T-helper 2 cell treated with Interferon-gamma antibody and Interleukin-4, amounts not matched to agents 100 ng/mL and 5 ng/mL, for 36 hours (primary cell): Measurements from ENCODE around the gene COMMD9. TPM values are rescaled to one million over a fixed set of nuclear protein-coding genes. Genes with fewer than 3 reads are reported as not detected.

Experiments
- intact Hi-C: fragments of 100-400 bp; cut with micrococcal nuclease; formaldehyde crosslinking; loops from one replicate; pipeline ENCODE4 v1.15.1; 2023
- total RNA-seq: library from RNA; stranded (reverse); gene quantifications from 2 replicates; pipeline ENCODE4 v1.2.3, GENCODE V29; 2022

COMMD9 gene
- total RNA-seq, 1 donor from 2014 or later = 53.6 TPM

DNA sequence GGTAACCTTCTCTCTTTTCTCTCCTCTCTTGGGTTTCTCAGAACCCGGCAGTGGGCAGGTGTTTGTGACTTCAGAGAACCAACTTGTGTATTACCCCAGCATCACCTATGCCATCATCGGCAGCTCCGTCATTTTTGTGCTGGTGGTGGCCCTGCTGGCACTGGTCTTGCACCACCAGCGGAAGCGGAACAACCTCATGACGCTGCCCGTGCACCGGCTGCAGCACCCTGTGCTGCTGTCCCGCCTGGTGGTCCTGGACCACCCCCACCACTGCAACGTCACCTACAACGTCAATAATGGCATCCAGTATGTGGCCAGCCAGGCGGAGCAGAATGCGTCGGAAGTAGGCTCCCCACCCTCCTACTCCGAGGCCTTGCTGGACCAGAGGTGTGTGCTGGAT lies 62.2 kb downstream of the COMMD9 start:
- intact Hi-C loops = no loop called here

DNA sequence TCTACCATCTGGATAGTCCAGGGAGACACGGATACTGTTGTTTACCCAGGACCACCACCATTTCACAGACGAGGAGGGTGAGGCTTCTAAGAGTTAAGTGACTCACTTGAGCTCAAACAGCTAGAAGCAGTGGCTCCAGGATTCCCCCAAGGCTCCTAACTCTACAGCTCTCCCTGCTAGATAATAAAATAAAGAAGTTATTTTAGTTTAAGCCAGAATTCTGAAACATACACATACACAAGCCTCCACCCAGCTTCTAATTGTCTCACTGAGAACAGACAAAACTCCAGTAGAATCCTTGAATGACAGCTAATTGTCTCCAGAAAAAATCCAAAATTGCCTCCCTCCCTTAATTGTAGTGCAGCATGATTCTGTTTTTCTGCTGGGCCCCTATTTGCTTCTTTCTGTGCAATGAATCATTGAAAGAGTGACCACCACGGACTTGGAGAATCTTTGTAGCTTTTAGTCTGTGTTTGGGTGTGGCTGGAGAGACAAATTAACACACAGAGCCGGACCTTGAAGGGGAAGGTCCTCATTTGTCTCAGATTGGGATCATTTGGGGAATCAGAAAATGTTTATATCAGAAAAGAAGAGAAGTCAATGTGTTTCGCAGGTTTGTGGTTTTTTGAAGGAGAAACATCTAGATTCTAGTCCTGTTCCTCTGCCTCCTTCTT lies 64.9 kb downstream of the COMMD9 start:
- intact Hi-C loops = no loop called here

DNA sequence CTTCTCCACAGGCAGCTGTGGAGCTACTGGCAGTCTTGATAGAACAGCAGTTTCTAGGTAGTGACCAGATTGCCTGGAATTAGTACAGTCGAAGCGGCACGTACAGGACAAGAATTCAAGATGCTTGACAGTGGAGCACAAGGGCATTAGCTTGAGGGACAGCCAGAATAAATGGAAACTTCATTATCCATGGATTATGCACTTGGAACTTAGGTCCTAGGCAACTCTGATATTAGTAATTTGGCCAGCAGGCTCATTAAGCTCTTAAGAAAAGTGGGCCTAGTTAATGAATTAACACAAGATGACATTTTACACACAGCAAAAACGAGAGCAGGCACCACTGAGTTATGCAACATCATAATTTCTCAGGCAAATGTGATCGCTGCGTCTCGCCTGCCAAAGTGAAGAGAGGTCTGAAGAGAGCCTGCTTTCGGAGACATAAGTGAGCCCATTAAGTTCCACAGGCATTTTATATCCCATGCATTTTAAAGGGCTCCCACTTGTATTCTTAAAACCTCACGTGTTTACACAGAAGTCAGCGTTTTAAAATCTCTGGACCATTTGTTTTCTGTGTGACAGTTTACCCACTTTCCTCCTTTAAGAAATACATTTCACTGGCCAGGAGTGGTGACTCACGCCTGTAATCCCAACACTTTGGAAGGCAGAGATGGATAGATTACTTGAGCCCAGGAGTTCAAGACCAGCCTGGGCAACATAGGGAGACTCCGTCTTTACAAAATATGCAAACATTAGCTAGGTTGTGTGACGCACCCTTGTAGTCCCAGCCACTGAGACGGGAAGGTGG lies 66.2 kb downstream of the COMMD9 start:
- intact Hi-C loops = no loop called here

Other genes with a start within 250 kb of the COMMD9 start
- 8.1 and 8.9 TPM in 2 replicates for gene PRR5L, start 6.9 kb upstream of the COMMD9 start, total RNA-seq
- gene TRAF6, start 220.8 kb upstream of the COMMD9 start, total RNA-seq = 11.8 and 12.2 TPM in 2 replicates